Measurements from ENCODE around the gene BCKDHB. TPM values are rescaled to one million over a fixed set of nuclear protein-coding genes. Genes with fewer than 3 reads are reported as not detected.

BCKDHB gene
- total RNA-seq, 3 donors from 2014 or later: 19.0 to 33.7 (median 23.4) TPM

DNA sequence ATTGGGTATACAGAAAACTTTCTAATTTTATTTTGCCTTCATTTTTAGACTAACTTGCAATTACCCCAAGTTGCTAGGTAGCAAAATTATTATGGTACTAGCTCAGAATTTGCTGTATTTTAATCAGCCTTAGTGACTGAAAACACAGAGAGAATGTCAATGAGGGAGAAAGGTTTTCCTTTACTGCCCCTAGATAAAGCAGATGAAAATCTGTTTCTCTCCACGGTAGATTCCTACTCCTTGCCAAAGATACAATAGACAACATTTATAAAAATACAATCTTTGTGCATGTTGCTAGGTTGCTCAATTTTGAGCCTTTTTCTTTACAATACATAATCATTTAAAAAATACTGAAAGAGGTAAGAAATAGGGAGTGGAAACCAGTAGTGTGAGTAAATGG lies 222.2 kb downstream of the BCKDHB start:
- no peaks in the 10 kb centered on the region for H3K36me3 ChIP-seq
- TF ChIP-seq POLR2A (IDR thresholded peaks at IDR 0.05): no peak
- TF ChIP-seq, protein P1, sequence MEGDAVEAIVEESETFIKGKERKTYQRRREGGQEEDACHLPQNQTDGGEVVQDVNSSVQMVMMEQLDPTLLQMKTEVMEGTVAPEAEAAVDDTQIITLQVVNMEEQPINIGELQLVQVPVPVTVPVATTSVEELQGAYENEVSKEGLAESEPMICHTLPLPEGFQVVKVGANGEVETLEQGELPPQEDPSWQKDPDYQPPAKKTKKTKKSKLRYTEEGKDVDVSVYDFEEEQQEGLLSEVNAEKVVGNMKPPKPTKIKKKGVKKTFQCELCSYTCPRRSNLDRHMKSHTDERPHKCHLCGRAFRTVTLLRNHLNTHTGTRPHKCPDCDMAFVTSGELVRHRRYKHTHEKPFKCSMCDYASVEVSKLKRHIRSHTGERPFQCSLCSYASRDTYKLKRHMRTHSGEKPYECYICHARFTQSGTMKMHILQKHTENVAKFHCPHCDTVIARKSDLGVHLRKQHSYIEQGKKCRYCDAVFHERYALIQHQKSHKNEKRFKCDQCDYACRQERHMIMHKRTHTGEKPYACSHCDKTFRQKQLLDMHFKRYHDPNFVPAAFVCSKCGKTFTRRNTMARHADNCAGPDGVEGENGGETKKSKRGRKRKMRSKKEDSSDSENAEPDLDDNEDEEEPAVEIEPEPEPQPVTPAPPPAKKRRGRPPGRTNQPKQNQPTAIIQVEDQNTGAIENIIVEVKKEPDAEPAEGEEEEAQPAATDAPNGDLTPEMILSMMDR (IDR thresholded peaks at IDR 0.05): no peak
- TF ChIP-seq POLR2AphosphoS5 (IDR thresholded peaks at IDR 0.05): no peak
- no peak for DNase-seq (ENCODE audit: low spot score in 2 of 2)
- H3K4me1 ChIP-seq: no peaks in the 10 kb centered on the region
- no peaks in the 10 kb centered on the region for H3K27me3 ChIP-seq
- no peak overlapping the region for H3K4me3 ChIP-seq
- intact Hi-C loops (cut with DNase I; ENCODE audit: low total_unique reads): no loop called here
- no peaks in the 10 kb centered on the region for H3K9me3 ChIP-seq
- no peak overlapping the region for H3K27ac ChIP-seq

DNA sequence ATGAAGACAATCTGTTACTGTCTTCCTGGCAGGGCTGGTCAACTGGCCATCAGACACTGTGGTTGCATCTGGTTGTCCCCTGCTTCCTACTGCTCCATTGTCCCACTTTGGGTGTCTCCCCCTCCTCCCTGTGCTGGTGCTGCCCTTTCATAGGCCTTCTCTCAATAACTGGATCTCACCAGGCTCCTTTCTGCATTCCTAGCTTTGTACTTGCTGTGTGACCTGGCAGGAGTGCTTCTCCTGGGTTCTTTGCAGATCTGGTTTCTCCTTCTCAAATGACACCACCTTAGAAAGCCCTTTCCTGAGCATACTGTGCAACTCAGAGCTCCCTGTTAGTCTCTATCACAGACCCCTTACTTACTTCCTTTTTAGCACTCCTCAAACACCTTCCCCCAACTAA lies 223.0 kb downstream of the BCKDHB start:
- Histone ChIP-seq H3K9me3 (no peaks in the 10 kb centered on the region), H3K27ac (no peak overlapping the region), H3K36me3 (no peaks in the 10 kb centered on the region), H3K27me3 (no peaks in the 10 kb centered on the region), H3K4me3 (no peak overlapping the region), H3K4me1 (no peaks in the 10 kb centered on the region)
- TF ChIP-seq POLR2A (IDR thresholded peaks at IDR 0.05) (no peak), POLR2AphosphoS5 (IDR thresholded peaks at IDR 0.05) (no peak)
- TF ChIP-seq, protein P1 (IDR thresholded peaks at IDR 0.05): no peak
- DNase-seq (ENCODE audit: low spot score in 2 of 2): no peak
- intact Hi-C loops (cut with DNase I; ENCODE audit: low total_unique reads): no loop called here

DNA sequence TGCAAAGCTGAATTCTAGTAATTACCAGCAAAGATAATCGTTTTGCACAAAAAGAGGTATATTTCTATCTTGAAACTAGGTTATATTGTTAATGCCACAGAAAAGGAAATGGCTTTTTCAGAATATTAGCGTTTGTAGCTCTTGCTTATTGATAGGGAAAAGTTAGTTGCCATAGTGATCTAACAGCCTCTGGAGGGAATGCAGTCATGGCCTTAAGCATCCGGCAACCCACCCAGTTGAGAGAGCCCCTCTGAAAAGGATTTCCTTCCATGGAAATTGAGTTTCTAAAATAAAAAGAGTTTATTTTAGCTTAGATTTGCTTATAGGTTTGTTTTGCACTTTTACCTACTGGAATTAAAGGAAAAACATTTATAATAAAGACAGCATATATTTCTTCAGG lies 224.5 kb downstream of the BCKDHB start:
- DNase-seq (ENCODE audit: low spot score in 2 of 2): no peak
- no peaks in the 10 kb centered on the region for H3K27me3 ChIP-seq
- no peak overlapping the region for H3K4me3 ChIP-seq
- TF ChIP-seq POLR2AphosphoS5 (IDR thresholded peaks at IDR 0.05) (no peak), POLR2A (IDR thresholded peaks at IDR 0.05) (no peak)
- TF ChIP-seq, protein P1 (IDR thresholded peaks at IDR 0.05): no peak
- no peaks in the 10 kb centered on the region for H3K9me3 ChIP-seq
- intact Hi-C loops (cut with DNase I; ENCODE audit: low total_unique reads): no loop called here
- no peak overlapping the region for H3K27ac ChIP-seq
- no peaks in the 10 kb centered on the region for H3K36me3 ChIP-seq
- H3K4me1 ChIP-seq: no peaks in the 10 kb centered on the region

DNA sequence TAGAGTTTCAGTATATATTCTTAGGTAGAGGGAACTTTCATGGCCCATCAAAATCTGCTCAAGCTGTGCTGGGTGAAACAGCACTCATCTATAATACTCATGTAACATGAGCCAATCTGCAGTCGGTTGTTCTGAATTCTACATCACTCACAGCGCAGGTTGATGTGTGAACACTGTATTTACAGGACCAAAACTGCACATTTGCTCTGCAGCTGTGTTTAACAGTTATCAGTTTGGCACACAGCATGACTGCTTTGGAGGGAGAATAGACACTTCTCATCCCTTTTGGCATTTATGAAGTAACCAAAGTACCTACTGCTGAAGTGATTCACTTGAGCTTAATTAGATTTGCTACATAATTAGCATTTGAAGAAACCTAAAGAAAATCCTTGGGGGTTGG lies 225.1 kb downstream of the BCKDHB start:
- TF ChIP-seq, protein P1 (IDR thresholded peaks at IDR 0.05): no peak
- TF ChIP-seq POLR2A (IDR thresholded peaks at IDR 0.05) (no peak), POLR2AphosphoS5 (IDR thresholded peaks at IDR 0.05) (no peak)
- intact Hi-C loops (cut with DNase I; ENCODE audit: low total_unique reads): no loop called here
- Histone ChIP-seq H3K27me3 (no peaks in the 10 kb centered on the region), H3K4me1 (no peaks in the 10 kb centered on the region), H3K4me3 (no peak overlapping the region), H3K9me3 (no peaks in the 10 kb centered on the region), H3K36me3 (no peaks in the 10 kb centered on the region), H3K27ac (no peak overlapping the region)
- no peak for DNase-seq (ENCODE audit: low spot score in 2 of 2)

DNA sequence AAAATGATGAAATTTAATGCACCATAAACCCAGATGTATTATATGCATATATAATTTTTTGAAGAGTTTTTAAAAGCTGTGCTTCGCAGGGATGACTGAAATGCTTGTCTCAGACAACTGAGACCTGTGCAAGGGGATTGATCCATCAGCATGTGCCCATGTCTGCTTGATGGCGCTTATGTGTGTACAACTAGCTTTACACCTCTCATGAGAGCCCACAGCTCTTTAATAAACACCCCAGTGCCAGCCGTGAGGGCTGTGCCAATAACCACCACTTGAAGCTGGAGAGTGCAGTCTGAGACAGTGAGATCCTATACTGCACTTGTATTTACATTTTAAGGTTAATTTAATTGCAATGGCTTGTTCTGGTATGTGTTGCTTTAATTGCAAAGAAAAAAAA lies 225.5 kb downstream of the BCKDHB start:
- TF ChIP-seq POLR2AphosphoS5 (IDR thresholded peaks at IDR 0.05): no peak
- Histone ChIP-seq H3K4me3 (no peak overlapping the region), H3K4me1 (no peaks in the 10 kb centered on the region), H3K36me3 (no peaks in the 10 kb centered on the region), H3K27me3 (no peaks in the 10 kb centered on the region), H3K27ac (no peak overlapping the region), H3K9me3 (no peaks in the 10 kb centered on the region)
- no peak for DNase-seq (ENCODE audit: low spot score in 2 of 2)
- intact Hi-C loops (cut with DNase I; ENCODE audit: low total_unique reads): no loop called here

DNA sequence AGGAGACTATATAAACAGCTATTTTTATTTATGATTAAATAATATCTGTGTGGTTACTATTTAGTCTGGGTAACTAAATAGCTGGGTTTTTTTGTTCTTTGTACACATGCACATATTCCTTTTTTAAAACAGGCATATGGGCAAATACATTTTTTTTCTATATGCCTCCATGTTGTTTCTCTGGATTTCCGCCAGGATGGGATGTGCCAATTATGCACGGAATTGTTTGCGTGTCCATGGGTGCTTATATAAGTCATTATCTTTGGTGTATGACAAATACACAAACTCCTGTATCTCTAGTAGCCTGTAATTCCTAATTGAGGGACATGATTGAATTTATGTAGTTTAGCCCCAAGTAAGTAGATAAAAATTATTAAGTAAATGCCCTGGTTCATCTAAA lies 226.9 kb downstream of the BCKDHB start:
- H3K9me3 ChIP-seq: no peaks in the 10 kb centered on the region
- H3K4me3 ChIP-seq: no peak overlapping the region
- no peak for DNase-seq (ENCODE audit: low spot score in 2 of 2)
- no peak overlapping the region for H3K27ac ChIP-seq
- intact Hi-C loops (cut with DNase I; ENCODE audit: low total_unique reads): no loop called here
- H3K36me3 ChIP-seq: no peaks in the 10 kb centered on the region
- no peaks in the 10 kb centered on the region for H3K27me3 ChIP-seq
- TF ChIP-seq POLR2A (IDR thresholded peaks at IDR 0.05) (no peak), POLR2AphosphoS5 (IDR thresholded peaks at IDR 0.05) (no peak)
- TF ChIP-seq, protein P1 (IDR thresholded peaks at IDR 0.05): no peak
- H3K4me1 ChIP-seq: no peaks in the 10 kb centered on the region
